K562 (cell line): ENCODE results near the gene DTWD2. TPM values are rescaled to one million over a fixed set of nuclear protein-coding genes. Genes with fewer than 3 reads are reported as not detected.

Experiments
- ATAC-seq: fragments of 200-7000 bp; cut with Tn5 transposase; 3 replicates; pipeline ENCODE4 v1.9.1; 2020; ENCODE audit warnings: moderate library complexity
- BruUV-seq: library from RNA; stranded (reverse); fragments of 400-500 nt; replicated peaks from 2 replicates; lab custom pipeline; 2021; lab: Mats Ljungman, UMichigan
- CTCF ChIA-PET: fragments of 300-600 bp; formaldehyde crosslinking; extraction: SDS; loops from one replicate; lab custom pipeline; 2021; ENCODE audit warnings: low intra/inter-chr PET ratio; lab: Yijun Ruan, JAX
- POLR2A ChIA-PET: fragments of 300-600, 350-650 bp; sonication (Branson Sonifier 250); formaldehyde crosslinking; extraction: SDS; loops from one replicate; lab custom pipeline; 2021; ENCODE audit warnings: antibody characterized with exemption, inconsistent platforms; lab: Yijun Ruan, JAX
- DNase-seq, 4 experiments: peaks; one replicate each; pipeline versions ENCODE4 v3.0.0 to v3.0.0-alpha.2; 2011 to 2018; ENCODE audit warnings: low spot score in 3 of 4, mixed read lengths in 3 of 4; ENCODE audit errors: extremely low read depth in 1 of 4
- FAIRE-seq: peaks from 2 replicates; lab custom pipeline; 2011; peaks lifted over from hg19 to GRCh38; lab: Jason Lieb, UNC
- H2AFZ ChIP-seq: 2 replicates; pipeline ENCODE4 v1.6.0; 2011; ENCODE audit warnings: low read depth, low read length, control low read depth, inconsistent platforms
- H3K27ac ChIP-seq: fragments of 200-600 bp; 3 replicates; pipeline ENCODE4 v1.8.0; 2011; ENCODE audit warnings: low read depth, mild to moderate bottlenecking, control low read depth, inconsistent platforms, low read length, moderate library complexity, mixed read lengths; ENCODE audit errors: extremely low read depth
- H3K27me3 ChIP-seq, 2 experiments: fragments of 300-600 bp in 1 of 2; 2 replicates in 1 of 2; 3 replicates in 1 of 2; pipeline versions ENCODE4 v1.6.0 to v1.8.0; 2011; ENCODE audit warnings: inconsistent platforms in 2 of 2, low read length in 2 of 2, mild to moderate bottlenecking in 1 of 2, mixed read lengths in 1 of 2, moderate library complexity in 1 of 2; ENCODE audit not compliant: control insufficient read depth in 2 of 2, insufficient read depth in 2 of 2
- H3K36me3 ChIP-seq: fragments of 300-600 bp; 3 replicates; pipeline ENCODE4 v1.8.0; 2011; ENCODE audit warnings: mild to moderate bottlenecking, low read length, inconsistent platforms; ENCODE audit not compliant: control insufficient read depth, insufficient read depth
- H3K4me1 ChIP-seq, 2 experiments: fragments of 200-600 bp in 1 of 2; replicated peaks in 1 of 2; 2 replicates in 1 of 2; 3 replicates in 1 of 2; pipeline versions ENCODE4 v1.5.1 to v1.8.0; 2011; ENCODE audit warnings: inconsistent platforms in 2 of 2, low read length in 2 of 2, mild to moderate bottlenecking in 1 of 2, mixed read lengths in 1 of 2, moderate library complexity in 1 of 2; ENCODE audit not compliant: control insufficient read depth in 2 of 2, insufficient read depth in 2 of 2
- H3K4me2 ChIP-seq: 2 replicates; pipeline ENCODE4 v1.6.1; 2011; ENCODE audit warnings: low read length, control low read depth, inconsistent platforms, mixed read lengths; ENCODE audit not compliant: insufficient read depth
- H3K4me3 ChIP-seq: fragments of 200-600 bp; sonication (generic), shearing (Covaris generic); 2 replicates; pipeline ENCODE4 v1.5.1; 2016; ENCODE audit warnings: control low read depth, inconsistent platforms
- H3K79me2 ChIP-seq: fragments of 200-600 bp; 3 replicates; pipeline ENCODE4 v1.8.0; 2011; ENCODE audit warnings: low read length, inconsistent platforms; ENCODE audit not compliant: control insufficient read depth, insufficient read depth
- H3K9ac ChIP-seq, 2 experiments: 2 replicates each; pipeline versions ENCODE4 v1.6.0 to v1.6.1; 2011; ENCODE audit warnings: low read depth in 2 of 2, low read length in 2 of 2, control low read depth in 1 of 2, inconsistent platforms in 1 of 2, mild to moderate bottlenecking in 1 of 2, mixed read lengths in 1 of 2; ENCODE audit not compliant: insufficient read depth in 1 of 2
- H3K9me1 ChIP-seq: one replicate; pipeline ENCODE4 v1.6.0; 2011; ENCODE audit warnings: inconsistent platforms, mild to moderate bottlenecking, low read length, moderate library complexity; ENCODE audit not compliant: control insufficient read depth, insufficient read depth
- H3K9me3 ChIP-seq: replicated peaks from 2 replicates; pipeline ENCODE4 v1.5.1; 2011; ENCODE audit warnings: low read depth, low read length, inconsistent platforms; ENCODE audit not compliant: control insufficient read depth, insufficient read depth
- H4K20me1 ChIP-seq: replicated peaks from 2 replicates; pipeline ENCODE4 v1.6.1; 2011; ENCODE audit warnings: low read length, inconsistent platforms, mixed read lengths; ENCODE audit not compliant: control insufficient read depth, insufficient read depth
- CHD2 ChIP-seq: IDR thresholded peaks from 2 replicates; pipeline ENCODE4 v1.6.1; 2011; ENCODE audit warnings: low read depth, low read length
- ETV6 ChIP-seq, 3 experiments: fragments of 150-350 bp in 1 of 3; sonication (generic) in 1 of 3; formaldehyde crosslinking in 1 of 3; IDR thresholded peaks; 2 replicates each; pipeline versions ENCODE4 v1.6.1 to v1.8.0; 2014 to 2022; ENCODE audit warnings: borderline replicate concordance in 2 of 3, low read depth in 2 of 3, antibody characterized with exemption in 1 of 3, low read length in 1 of 3, mild to moderate bottlenecking in 1 of 3, missing genetic modification reagents in 1 of 3
- PURB ChIP-seq: sonication (generic); formaldehyde crosslinking; IDR thresholded peaks from 2 replicates; pipeline ENCODE4 v1.9.0; 2021; ENCODE audit warnings: low read depth, mild to moderate bottlenecking, missing genetic modification reagents
- SAFB ChIP-seq: fragments of 200-400 bp; formaldehyde crosslinking; IDR thresholded peaks from 2 replicates; pipeline ENCODE4 v1.6.1; 2017; ENCODE audit warnings: low read depth, low read length, borderline replicate concordance
- TBP ChIP-seq: optimal IDR thresholded peaks from 2 replicates; pipeline ENCODE3; 2011; ENCODE audit warnings: low read depth, low read length, improper control_type of control experiment
- YBX1 ChIP-seq: fragments of 450-650 bp; IDR thresholded peaks from 2 replicates; pipeline ENCODE4 v1.7.1; 2016; ENCODE audit warnings: mild to moderate bottlenecking
- ZNF165 ChIP-seq: fragments of 250-450 bp; sonication (Bioruptor Pico); IDR thresholded peaks from 2 replicates; pipeline ENCODE4 v1.4.0; 2020; ENCODE audit warnings: borderline replicate concordance
- ZNF239 ChIP-seq: fragments of 250-450 bp; sonication (Bioruptor Pico); IDR thresholded peaks from 2 replicates; pipeline ENCODE4 v1.4.0; 2020; ENCODE audit warnings: mild to moderate bottlenecking
- ZNF436 ChIP-seq: fragments of 250-450, 450-650 bp; sonication (Bioruptor Pico); formaldehyde crosslinking; IDR thresholded peaks from 2 replicates; pipeline ENCODE4 v1.7.0; 2020; ENCODE audit warnings: mild to moderate bottlenecking
- ZNF76 ChIP-seq: fragments of 250-450 bp; sonication (Bioruptor Pico); IDR thresholded peaks from 2 replicates; pipeline ENCODE4 v1.4.0; 2020; ENCODE audit warnings: mild to moderate bottlenecking, moderate library complexity, borderline replicate concordance
- in situ Hi-C: fragments of 300-500 bp; cut with MboI; formaldehyde crosslinking; loops from 4 replicates; pipeline ENCODE4 v1.15.0; 2018; ENCODE audit warnings: inconsistent platforms, mixed read lengths
- intact Hi-C: fragments of 100-400 bp; cut with micrococcal nuclease; formaldehyde crosslinking; loops from 2 replicates; pipeline ENCODE4 v1.14.2; 2022
- polyA plus RNA-seq, 8 experiments: library from polyadenylated mRNA; depleted of rRNA in 4 of 8; stranded (reverse) in 5 of 8; unstranded in 3 of 8; fragments of >200 nt; fragmentation: Nextera tagmentation in 2 of 8; fragmentation: Illumina TruSeq in 1 of 8; extraction: Ambion mirVana in 2 of 8; extraction: Trizol in 1 of 8; gene quantifications; 2 replicates each; pipeline versions ENCODE4 v1.2.1 to v1.2.3, GENCODE V29; 2011 to 2014; ENCODE audit warnings: inconsistent platforms in 1 of 8, missing spikeins in 1 of 8
- total RNA-seq, 7 experiments: library from RNA; depleted of rRNA in 6 of 7; stranded (reverse); fragments of >200 nt in 6 of 7; fragmentation: Illumina TruSeq in 2 of 7; extraction: Trizol in 2 of 7; gene quantifications; 2 replicates each; pipeline versions ENCODE4 v1.2.1 to v1.2.3, GENCODE V29; 2011 to 2021; ENCODE audit warnings: low replicate concordance in 1 of 7
- TF ChIP-seq, protein P1 (sequence below): sonication (generic); IDR thresholded peaks from 2 replicates; pipeline ENCODE4 v1.6.1; 2016

Gene DTWD2
- total and polyA plus RNA-seq, 9 of the 15 experiments (the other 6 are each of a cell fraction or from before 2014, with no cell fraction given): 0.99 to 10.8 (median 4.1) TPM

DNA sequence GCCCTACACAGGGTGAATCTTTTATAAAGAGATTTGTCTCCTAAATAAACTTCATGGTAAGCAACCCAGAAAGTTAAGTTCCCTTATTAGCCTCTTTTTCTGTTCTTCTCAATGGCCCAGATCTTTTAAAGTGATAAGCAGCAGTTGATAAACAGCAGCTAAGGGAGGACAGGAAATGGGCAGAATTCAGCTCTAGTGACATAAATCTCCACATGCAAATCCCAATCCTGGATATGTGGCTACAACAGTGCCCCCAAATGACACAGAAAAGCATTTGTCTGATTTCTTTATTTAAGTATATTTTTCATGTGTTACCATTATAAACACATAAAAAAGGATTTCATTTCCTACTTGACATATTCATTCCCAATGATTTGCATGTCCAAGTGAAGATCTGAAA, 199.0 kb downstream of the DTWD2 start:
- H3K27me3 ChIP-seq: no peaks in the 10 kb centered on the region
- no peak overlapping the region for H3K9ac ChIP-seq
- no peaks in the 10 kb centered on the region for H3K9me3 ChIP-seq
- in situ Hi-C loops (no loop called here), intact Hi-C loops (no loop called here)
- no TSS peak for BruUV-seq
- no peaks in the 10 kb centered on the region for H3K36me3 ChIP-seq
- CTCF ChIA-PET: no interaction called here
- FAIRE-seq: no peak
- H4K20me1 ChIP-seq: no peaks in the 10 kb centered on the region
- no peak overlapping the region for H3K27ac ChIP-seq
- no peak for TF ChIP-seq ZNF436 (CRISPR knock-in tag)
- no peak for TF ChIP-seq ZNF76
- no peak for TF ChIP-seq ZNF239 (CRISPR knock-in tag)
- no peak for TF ChIP-seq ZNF165 (CRISPR knock-in tag)
- TF ChIP-seq YBX1: no peak
- TF ChIP-seq SAFB: no peak
- TF ChIP-seq ETV6 (IDR thresholded peaks at IDR 0.05; ENCODE audit: borderline replicate concordance in 1 of 2, low read depth in 2 of 2, low read length in 1 of 2): no peak
- TF ChIP-seq ETV6 (CRISPR knock-in tag; IDR thresholded peaks at IDR 0.05; ENCODE audit: borderline replicate concordance): no peak
- TF ChIP-seq PURB (CRISPR knock-in tag): no peak
- no peak for TF ChIP-seq TBP
- no peak for TF ChIP-seq CHD2
- TF ChIP-seq, protein P1, sequence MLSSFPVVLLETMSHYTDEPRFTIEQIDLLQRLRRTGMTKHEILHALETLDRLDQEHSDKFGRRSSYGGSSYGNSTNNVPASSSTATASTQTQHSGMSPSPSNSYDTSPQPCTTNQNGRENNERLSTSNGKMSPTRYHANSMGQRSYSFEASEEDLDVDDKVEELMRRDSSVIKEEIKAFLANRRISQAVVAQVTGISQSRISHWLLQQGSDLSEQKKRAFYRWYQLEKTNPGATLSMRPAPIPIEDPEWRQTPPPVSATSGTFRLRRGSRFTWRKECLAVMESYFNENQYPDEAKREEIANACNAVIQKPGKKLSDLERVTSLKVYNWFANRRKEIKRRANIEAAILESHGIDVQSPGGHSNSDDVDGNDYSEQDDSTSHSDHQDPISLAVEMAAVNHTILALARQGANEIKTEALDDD: no peak
- no peak overlapping the region for H3K4me3 ChIP-seq
- POLR2A ChIA-PET: no interaction called here
- no peaks in the 10 kb centered on the region for H3K79me2 ChIP-seq
- DNase-seq: no peak
- H3K9me1 ChIP-seq: no peaks in the 10 kb centered on the region
- H3K4me1 ChIP-seq: no peaks in the 10 kb centered on the region
- no peak overlapping the region for H2AFZ ChIP-seq
- ATAC-seq: no peak
- no peak overlapping the region for H3K4me2 ChIP-seq
